ENCODE results near the gene CALHM6.

CALHM6 gene

DNA sequence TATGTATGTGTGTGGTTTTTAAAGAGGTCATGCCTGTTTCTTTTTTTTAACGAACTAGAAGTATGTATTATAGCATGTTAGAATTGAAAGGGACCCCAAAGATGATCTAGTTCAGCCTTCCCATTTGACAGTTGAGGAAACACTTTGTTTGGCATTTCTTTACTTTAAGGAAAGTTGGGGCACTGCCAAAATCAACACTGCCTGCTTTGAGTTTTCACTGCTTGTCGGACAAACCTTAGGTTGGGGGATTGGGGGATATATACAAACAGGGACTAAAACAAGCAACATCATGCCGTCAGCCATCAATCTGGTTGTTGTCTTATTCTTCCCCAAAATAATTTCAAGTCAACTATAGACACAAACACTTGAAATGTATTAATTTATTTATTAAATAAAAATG is 14.1 kb upstream of the CALHM6 start:
- DNase-seq = no peak

DNA sequence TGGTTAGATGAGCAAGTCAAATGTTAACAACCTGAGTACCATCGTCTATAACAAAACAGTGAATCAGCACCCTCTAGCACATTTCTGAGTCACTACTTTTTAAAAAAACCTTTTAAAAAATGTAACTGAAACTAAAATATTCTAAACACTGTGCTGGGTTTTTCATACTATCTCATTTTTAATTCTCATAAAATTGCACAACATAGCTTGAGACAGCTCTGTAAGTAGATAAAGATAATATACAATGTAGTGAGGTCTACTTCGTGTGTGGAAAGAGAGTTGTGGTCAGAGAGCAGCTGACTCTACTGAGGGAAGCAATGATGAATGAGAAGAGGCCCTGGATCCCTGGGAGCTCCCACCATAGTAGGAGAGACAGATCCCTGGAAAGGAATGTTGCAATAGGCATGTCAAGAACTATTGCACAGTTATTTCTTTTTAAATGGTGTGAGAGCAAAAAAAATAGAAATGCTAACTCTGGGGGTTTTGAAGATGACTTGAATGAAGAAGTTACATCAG is 13.6 kb upstream of the CALHM6 start:
- no peak for DNase-seq

DNA sequence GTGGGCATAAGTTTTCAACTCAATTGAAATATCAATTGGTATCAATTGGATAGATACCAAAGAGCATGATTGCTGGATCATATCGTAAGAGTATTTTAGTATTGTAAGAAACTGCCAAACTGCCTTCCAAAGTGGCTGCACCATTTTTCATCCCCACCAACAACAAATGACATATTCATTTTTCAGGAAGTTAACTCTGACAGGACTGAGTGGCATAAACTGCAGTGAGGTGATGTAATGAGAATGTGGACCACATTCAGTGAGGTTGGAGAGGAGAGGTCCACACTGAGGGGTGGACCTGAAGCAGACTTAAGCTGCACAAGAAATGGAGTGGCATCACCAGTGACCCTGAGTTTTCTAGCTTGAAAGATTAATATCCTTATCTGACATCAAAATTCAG is 11.6 kb upstream of the CALHM6 start:
- no peak for DNase-seq

DNA sequence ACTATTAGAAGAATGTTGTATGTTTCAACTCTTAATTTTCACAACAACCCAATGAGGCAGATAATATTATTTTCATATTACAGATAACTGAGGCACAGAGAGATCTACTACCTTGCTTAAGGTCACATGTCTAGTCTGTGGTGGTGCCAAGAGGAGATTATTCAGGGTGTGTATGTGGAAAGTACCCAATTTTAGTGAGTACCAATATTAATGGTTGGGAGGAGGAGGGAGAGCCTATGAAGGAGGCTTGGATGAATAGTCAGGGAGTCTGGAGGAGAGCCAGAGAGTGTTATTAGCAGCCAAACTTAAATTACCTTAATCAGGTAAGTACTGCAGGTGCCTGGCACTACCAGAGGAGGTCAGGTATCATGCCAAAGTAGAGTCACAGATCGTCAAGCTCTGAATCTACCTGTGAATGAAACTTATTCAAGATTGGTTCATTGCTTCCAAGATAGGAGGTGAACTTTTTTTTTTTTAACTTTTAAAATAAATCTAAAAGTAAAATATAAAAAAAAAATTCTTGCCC is 10.9 kb upstream of the CALHM6 start:
- no peak for DNase-seq

DNA sequence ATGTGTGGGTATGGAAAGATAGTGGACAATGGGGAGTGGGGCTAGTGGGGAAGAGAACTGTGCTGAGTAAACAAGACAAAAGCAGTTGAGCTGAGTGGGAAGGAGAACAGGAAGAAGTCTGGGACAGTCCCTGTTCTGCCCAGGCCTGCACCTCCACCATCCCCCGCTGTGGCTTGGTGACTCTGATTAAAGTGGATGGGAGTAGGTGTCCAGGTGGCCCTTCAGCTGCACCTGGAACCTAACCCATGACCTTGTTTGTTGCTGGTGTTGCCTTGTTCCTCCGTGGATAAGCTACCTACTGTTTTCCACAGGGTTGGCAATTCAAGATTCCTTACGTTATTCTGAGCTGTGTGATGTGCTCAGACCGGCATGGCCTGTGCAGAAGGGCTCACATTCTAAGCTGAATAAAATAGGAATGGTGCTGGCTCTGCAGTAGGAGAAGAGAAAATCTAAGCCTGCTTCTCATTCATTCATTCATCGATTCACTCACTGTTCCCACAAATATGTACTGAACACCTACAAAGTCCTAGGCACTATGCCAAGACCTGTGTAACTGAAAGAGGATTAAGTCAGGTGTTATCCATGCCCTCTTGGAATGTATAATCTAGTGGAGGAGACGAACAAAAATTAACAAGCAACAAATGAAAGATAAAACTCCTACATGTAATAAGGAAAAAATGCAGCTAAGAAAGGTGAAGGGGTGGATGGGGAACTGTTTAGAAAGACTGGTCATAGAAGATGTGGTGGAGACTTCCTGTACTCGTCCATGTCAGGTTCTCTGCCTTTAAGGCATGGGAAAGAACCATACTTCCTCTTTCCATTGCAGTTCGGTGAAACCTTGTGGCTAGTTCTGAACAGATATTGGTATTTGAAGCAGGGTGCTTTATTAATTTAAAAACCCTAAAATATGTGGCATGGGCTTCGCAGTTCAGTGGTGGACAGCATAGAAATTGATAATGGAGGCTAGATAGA is 10.1 kb upstream of the CALHM6 start:
- DNase-seq = no peak

DNA sequence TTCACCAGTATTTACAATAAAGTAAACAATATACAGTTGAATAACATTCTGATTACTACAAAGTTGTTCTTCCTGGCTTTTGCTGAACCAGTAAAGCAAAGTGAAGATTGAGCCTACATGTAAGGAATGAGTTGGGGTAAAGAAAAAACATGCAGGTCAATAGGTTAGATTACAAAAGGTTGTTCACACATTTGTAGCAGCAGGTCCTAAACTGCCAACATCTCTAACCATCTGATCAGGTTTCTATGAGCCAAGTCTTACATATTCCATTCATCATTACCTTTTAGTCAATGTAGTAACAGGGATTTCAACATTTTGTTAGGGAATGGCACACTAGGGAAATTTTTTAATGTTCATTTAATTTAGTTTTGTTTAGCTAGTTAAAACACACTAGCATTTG is 9.3 kb upstream of the CALHM6 start:
- DNase-seq = no peak

DNA sequence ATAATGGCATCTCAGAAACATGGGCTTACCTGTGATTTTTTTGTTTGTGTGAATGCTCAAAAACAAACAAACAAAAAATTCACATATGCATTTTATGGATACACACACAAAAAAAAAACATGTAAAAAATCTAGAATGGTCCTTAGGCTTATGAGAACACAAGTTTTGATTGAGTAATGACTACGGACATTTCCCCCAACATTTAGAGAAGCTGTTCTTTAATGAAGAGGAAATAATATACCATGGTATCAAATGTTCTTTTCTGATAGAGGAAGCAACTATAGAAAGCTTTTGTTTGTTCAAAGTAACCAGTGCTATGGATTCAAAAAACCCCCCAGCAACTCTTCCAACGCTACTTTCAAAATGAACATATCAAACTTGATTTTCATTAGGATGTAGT is 8.6 kb upstream of the CALHM6 start:
- DNase-seq = no peak

DNA sequence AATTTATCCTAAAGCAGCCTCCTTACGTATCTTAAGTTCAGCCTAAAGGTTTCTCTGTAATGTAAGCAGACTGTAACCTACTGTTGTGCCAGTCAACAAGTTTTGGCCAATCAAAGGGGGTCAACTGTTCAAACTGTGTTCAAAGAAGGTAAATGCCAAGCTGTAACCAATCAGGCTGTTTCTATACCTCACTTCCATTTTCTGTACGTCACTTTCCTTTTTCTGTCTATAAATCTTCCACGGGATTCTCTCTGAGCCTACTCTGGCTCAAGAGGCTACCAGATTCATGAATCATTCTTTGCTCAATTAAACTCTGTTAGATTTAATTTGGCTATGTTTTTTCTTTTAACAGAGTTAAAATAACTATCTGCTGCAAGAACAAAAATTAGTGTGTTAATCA is 5.1 kb upstream of the CALHM6 start:
- DNase-seq = no peak

DNA sequence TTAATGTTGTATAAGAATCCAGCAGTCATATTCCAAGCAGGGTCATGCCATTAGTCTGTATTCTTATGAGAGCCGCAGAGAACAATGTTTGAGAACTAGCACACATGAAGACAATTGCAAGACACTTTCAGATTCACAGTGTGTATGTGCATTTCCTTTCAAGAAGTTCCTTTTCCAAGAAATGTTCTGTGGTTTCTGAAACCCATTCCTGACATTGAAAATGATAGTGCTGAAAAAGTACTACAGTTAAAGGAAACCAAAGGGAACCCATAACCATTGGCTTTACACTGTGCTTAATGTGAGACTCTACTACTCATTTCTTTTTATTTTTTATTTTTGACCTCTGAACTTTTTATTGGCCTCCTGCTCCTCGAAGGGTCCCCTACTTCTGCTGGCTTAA is 4.2 kb upstream of the CALHM6 start:
- no peak for DNase-seq

DNA sequence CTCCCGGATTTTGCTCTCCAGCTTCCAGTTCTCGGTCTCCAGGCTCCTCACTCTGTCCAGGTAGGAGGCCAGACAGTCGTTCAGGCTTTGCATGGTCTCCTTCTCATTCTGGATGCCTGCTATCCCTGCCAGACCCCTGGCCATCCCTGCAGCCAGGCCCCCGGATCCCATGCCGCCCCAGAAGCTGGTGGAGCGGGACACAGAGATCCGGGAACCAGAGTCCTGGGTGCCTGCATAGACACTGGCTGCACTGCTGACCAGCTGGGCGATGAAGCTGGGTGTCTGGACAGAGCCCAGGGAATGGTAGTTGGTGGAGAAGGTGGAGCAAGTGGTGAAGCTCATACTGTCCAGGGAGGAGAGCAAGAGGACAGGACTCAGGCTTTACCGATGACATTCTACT is 2.9 kb upstream of the CALHM6 start:
- no peak for DNase-seq

DNA sequence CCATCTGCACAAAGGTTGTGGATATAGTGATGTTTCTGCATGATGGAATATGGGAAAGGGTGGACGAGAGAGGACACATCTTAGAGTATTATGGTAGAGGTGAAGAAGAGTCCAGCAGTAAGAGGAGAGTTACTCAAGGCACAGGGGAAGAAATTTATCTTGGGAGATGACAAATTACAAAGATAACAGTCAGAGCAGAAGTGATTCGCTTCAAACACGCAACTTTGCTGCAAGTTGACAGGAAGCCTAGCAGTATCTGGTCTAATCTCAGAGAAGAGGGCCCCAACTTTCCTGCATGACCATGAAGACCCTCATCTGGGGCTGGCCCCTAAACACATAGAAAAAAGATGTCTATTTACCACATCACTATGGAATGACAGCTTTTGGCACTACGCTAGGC is 1.2 kb upstream of the CALHM6 start:
- no peak for DNase-seq

DNA sequence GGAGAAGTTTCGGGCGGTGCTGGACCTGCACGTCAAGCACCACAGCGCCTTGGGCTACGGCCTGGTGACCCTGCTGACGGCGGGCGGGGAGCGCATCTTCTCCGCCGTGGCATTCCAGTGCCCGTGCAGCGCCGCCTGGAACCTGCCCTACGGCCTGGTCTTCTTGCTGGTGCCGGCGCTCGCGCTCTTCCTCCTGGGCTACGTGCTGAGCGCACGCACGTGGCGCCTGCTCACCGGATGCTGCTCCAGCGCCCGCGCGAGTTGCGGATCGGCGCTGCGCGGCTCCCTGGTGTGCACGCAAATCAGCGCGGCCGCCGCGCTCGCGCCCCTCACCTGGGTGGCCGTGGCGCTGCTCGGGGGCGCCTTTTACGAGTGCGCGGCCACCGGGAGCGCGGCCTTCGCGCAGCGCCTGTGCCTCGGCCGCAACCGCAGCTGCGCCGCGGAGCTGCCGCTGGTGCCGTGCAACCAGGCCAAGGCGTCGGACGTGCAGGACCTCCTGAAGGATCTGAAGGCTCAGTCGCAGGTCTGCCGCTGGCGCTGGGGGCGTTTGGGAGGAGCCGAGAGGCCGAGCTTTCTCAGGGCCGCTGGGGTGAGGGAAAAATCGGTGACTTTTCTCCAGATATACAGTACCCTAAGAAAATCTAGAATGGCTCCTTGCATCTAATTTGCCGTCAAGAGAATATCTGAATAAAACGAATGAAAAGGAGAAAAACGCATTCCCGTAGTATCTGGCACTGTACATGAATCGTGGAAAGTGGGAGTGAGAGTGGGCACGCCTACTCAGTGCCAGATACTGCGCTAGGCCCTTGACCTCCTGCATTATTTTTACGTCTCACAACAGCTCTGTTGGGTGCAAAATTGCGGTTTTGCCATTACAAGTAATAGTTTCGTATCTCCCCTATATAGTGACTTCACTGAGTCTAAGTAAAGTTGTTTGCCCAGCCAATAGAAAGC is 1.0 kb downstream of the CALHM6 start:
- peak; percentile 15 to 54 for DNase-seq

DNA sequence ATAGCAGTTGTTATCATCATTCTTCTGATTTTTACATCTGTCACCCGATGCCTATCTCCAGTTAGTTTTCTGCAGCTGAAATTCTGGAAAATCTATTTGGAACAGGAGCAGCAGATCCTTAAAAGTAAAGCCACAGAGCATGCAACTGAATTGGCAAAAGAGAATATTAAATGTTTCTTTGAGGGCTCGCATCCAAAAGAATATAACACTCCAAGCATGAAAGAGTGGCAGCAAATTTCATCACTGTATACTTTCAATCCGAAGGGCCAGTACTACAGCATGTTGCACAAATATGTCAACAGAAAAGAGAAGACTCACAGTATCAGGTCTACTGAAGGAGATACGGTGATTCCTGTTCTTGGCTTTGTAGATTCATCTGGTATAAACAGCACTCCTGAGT is 2.1 kb downstream of the CALHM6 start:
- no peak for DNase-seq

DNA sequence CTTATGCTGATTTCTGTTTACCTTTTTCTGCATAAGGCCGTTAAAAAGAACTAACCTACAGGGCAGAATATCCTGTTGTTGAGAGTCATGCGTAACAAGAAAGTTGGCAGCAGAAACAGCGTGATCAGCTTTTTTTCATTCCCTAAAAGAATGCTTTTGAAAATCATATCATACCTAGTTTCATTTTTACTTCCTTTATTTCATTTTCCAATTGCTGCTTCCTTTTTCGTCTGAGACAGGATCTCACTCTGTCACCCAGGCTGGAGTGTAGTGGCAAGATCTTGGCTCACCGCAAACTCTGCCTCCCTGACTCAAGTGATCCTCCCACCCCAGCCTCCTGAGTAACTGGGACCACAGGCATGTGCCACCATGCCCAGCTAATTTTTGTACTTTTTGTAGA is 4.1 kb downstream of the CALHM6 start:
- no peak for DNase-seq

DNA sequence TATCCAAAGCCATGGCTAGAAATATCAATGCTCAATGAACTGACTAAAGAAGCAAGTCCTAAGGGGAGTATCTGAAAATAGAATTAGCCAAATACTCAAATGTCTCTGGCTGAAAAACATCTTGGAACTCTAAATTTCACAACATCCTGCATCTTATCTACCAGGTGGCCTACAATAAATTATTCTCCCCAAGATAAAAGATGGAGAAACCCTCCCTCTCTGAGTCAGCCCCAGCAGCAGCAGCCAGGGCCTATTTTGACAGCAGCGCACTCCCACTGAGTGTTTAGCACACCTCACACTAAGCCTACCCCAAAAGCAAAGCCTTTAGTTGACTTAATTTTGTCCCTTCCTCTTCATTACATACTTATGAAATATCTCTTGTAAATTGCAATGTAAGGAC is 5.9 kb downstream of the CALHM6 start:
- DNase-seq = no peak

DNA sequence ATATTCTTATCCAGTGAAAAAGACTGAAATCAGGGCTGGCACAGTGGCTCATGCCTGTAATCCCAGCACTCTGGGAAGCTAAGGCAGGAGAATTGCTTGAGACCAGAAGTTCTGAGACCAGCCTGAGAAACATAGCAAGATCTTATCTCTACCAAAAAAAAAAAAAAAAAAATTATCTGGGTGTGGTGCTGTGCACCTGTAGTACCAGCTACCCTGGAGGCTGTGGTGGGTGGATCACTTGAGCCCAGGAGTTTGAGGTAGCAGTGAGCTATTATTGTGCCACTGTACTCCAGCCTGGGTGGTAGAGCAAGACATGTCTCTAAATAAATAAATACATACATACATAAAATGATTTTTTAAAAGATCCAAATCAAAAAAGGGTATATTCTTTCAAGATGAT is 6.3 kb downstream of the CALHM6 start:
- DNase-seq = no peak

DNA sequence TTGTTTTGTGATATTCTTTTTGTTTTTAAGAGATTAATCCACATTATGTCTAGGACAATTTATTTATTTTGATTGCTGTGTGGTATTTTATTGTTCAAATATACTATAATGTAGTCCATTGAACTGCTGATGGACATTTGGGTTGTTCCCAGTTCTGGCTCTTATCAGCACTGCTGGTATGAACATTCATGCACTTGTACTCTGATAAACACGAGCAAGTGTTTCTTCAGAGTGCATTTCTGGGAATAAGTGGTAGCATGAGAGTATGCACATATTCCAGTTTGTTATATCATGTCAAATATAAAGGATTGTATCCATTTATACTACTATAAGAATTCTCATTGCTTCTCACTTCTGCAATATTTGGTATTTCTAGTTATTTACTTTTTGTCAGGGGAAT is 7.1 kb downstream of the CALHM6 start:
- no peak for DNase-seq

DNA sequence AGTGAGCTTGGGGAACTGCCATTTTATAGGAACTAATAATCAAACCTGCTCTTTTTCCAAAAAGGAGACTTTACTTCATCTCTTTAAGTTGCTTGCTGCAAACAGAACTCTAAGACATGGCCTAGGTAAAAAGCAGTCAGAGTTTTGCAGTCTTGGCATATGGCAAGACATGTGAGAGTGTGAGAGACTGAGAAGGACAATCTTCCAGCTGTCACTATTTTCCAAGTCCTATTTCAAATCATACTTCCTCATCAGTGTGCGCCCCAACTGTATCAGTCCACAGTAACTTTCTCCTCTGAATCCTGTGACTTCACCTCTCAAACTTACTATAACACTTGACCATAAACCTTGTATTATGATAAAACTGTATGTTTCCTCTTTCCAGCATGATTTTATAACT is 10.4 kb downstream of the CALHM6 start:
- DNase-seq = no peak

DNA sequence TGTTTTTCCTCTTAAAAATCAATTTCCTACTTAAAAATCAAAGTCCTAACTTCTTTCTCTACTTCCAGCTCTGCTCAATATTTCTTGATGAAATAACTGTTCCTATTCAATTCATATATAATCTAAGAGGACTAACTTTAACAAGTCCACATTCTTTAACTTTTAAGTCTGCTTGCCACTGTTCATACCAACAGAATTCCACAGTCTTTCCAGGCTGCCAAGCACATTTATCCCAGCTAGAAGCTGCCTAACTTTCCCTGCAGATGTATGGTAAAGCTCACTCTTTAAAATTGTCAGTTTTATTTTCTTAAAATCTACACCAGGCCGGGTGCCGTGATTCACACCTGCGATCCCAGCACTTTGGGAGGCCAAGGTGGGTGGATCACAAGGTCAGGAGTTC is 11.5 kb downstream of the CALHM6 start:
- DNase-seq = no peak

DNA sequence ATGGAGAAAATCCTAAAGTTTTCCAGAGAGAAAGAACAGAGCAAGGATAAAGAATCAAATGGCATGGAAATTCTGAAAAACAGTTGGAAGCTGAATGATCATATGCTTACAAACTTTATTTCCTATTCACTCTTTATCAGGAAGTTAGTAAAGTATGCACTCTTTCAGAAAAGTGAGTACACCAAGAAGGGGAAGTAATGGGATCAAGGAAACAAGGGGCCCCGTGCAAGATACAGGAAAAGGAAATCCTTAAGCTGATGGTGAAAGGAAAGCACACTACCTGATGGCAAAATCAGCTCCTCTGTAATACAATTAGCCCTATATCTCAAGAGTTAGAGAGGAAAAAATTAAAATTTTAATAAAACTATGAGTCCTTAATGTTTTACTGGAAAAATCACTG is 14.0 kb downstream of the CALHM6 start:
- no peak for DNase-seq

DNA sequence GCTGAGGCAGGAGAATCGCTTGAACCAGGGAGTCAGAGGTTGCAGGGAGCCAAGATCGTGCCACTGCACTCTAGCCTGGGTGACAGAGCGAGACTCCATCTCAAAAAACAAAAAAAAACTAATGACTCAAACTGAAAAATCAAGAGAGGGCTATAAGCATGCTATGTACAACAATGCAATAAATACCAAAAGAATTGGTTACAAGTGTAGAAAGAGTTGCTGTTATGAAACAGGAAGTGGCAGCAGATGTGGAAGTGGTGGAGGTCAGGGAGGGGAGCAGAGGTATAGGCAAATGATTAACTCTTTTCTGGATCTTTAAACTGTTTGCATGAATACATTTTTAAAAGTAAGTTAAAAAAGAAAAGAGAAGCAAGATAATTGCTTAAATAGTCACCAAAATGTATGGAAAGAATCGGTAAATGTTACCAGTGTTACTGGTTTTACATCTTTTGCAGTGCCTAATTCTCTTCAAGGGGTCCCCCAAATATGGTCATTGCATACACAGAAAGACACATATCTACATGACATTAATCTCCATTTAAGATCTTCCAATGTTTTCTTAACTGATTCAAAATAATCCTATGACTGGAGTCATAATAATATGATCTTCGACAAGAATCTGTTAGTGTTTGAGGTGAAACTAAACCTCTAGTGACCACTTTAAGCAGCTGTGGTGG is 15.0 kb downstream of the CALHM6 start:
- DNase-seq = no peak

DNA sequence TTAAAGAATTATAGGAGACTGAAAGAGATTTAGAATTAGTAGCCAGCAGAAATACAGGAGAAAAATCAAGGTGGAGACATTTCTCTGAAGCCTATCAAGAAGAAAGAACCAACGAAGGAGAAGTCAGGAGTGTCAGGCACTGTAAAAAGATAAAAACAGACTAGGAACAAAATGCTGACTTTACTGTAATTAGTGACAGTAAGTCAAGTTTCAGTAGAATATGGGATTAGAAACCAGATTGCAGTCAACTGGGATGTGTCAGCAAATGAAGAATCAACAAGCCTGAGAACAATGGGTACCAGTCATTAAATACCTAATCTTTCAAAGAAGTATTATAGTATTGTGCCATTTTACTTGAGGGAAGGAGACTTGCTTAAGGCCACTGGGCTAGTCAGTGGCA is 21.6 kb downstream of the CALHM6 start:
- no peak for DNase-seq

DNA sequence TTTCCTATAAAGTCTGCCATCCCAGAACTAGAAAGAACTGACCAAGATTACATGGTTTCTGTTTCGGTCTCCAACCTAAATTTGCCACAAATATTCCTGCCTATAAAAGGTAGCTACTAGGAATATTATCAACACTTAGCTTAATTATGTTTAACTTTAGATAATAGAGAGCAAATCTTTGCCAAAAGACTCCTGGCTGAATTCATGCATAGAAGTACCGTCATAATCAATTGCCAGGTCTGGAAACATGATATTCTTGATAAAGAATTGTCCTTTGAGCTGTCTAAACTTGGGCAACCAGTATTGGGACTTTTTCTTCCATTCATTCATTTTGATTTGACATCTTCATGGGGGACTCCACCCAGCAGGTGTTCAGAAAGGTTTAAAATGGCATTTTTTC is 22.4 kb downstream of the CALHM6 start:
- no peak for DNase-seq
